Measurements from ENCODE around the gene MAMDC4.

DNA sequence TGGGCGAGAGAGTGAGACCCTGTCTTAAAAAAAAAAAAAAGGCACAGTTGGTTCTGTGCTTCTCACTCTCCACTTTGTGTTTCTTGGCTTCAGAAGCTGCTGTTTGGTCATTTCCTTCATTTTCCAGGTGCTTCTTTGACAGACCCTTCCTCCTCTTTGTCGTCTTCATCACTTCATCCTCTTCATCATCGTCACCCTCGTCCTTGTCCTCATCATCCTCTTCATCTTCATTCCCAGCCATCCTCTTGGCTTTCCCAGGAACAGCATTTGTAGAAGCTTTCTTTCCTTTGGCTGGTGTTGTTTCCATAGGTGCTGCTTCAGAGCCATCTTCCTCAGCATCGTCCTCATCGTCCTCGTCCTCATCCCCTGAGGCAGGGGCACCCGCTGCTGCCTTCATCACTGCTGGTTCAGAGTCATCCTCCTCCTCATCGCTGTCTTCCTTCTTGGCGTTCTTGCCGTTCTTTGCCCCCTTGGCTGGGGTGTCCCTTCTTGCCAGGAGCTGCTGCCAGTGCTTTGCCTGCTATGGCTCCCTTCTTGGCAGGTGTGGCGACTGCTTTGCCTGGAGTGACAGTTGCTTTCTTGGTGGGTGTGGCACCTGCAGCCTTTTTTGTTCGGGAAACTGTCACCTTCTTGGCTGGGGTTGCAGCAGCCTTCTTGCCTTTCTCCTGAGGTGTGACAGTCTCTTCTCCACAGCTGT is 37.3 kb upstream of the MAMDC4 start:
- no peak for TF ChIP-seq CTCF (IDR thresholded peaks at IDR 0.05)
- no peak for TF ChIP-seq POLR2A (IDR thresholded peaks at IDR 0.05)
